OCI-LY3 (cell line): ENCODE results near the gene DYDC1.

Experiments used
- EZH2phosphoT487 ChIP-seq: fragments of 200-600 bp; shearing (Covaris generic); IDR thresholded peaks from 2 replicates; pipeline ENCODE4 v1.6.1; 2018; ENCODE audit warnings: antibody characterized with exemption, mixed run types, low read depth
- TF ChIP-seq, protein P1 (sequence below): fragments of 200-600, 300-600 bp; sonication (generic); IDR thresholded peaks from 2 replicates; pipeline ENCODE4 v1.5.1; 2014; ENCODE audit warnings: antibody characterized with exemption, low read length, low read depth

DNA sequence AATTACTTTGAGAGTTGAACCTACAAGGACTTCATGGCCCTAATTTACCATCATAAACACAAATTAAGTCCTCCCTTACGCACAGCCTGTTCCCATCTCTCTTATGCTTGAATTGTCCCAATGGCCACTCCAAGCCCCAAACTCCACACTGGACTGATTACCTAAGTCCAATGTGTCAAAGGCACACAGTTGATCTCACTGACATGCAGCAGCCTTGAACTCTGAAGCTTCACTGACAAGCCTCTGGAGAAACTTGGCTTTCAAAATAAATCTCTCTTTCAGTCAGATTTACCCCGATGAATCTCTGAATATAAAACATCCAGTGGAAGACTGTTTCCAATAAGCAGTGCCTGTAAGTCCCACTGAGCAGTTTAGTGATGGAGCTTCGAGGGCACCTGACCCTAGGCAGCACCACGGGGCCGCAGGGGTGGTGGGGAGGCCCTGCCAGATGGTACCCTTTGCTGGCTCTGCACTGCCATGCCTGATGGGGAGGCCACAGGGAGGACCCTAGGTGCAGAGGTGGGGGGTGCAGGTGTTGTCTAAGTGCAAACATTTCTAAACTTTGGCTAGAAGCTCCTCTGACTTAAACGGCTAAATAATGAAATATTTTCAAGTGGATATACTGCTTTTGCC is 63.8 kb downstream of the DYDC1 start:
- TF ChIP-seq, protein P1, sequence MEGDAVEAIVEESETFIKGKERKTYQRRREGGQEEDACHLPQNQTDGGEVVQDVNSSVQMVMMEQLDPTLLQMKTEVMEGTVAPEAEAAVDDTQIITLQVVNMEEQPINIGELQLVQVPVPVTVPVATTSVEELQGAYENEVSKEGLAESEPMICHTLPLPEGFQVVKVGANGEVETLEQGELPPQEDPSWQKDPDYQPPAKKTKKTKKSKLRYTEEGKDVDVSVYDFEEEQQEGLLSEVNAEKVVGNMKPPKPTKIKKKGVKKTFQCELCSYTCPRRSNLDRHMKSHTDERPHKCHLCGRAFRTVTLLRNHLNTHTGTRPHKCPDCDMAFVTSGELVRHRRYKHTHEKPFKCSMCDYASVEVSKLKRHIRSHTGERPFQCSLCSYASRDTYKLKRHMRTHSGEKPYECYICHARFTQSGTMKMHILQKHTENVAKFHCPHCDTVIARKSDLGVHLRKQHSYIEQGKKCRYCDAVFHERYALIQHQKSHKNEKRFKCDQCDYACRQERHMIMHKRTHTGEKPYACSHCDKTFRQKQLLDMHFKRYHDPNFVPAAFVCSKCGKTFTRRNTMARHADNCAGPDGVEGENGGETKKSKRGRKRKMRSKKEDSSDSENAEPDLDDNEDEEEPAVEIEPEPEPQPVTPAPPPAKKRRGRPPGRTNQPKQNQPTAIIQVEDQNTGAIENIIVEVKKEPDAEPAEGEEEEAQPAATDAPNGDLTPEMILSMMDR = no peak
- no peak for TF ChIP-seq EZH2phosphoT487
